SH-SY5Y (cell line): Measurements from ENCODE around the gene NR6A1.

Source experiments
- GATA2 ChIP-seq: IDR thresholded peaks from 2 replicates; pipeline ENCODE4 v1.6.1; 2011; ENCODE audit warnings: mild to moderate bottlenecking, low read depth, low read length
- GATA3 ChIP-seq: IDR thresholded peaks from 2 replicates; pipeline ENCODE4 v1.6.1; 2011; ENCODE audit warnings: low read depth, mild to moderate bottlenecking, low read length, moderate library complexity

- TF ChIP-seq GATA2 = no peak
- TF ChIP-seq GATA3 = no peak
Measured at GRCh38 chr9:124493794-124494479, 277.2 kb downstream of the NR6A1 start.
